Measurements from ENCODE around the gene ATP5ME.
"Not testable (repeated sequence)": the region's sequence is repeated elsewhere in the genome, so short reads cannot be mapped to it uniquely, and the experiment has no call there.

ATP5ME gene

DNA sequence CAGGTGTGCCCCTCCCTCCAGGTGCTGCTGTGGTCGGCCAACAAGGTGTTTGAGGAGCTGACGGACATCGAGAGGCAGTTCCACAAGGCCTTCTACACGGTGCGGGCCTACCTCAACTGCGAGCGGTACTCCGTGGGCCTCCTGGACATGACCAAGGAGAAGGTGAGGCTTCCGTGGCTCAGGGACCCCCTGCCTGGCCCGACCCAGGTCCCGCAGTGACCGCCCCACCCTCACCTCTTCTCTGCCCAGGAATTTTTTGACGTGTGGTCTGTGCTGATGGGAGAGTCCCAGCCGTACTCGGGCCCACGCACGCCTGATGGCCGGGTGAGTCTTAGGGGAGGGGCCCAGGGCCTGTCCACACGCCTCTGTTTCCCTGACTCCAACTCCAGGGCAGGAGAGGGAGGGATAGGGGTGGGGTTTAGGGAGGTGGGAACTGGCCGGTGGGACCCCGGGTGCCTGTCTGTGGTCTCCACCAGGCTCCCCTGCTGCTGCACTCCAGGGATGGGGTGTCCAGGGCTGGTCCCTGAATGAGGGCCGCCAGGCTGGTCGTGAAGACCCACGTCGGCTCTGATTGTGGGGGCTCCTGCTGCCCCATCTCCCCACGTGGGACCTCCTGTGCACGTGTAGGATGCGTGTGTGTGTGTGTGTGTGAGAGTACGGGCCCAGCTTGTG is 20.1 kb downstream of the ATP5ME start:
- no peak for DNase-seq

DNA sequence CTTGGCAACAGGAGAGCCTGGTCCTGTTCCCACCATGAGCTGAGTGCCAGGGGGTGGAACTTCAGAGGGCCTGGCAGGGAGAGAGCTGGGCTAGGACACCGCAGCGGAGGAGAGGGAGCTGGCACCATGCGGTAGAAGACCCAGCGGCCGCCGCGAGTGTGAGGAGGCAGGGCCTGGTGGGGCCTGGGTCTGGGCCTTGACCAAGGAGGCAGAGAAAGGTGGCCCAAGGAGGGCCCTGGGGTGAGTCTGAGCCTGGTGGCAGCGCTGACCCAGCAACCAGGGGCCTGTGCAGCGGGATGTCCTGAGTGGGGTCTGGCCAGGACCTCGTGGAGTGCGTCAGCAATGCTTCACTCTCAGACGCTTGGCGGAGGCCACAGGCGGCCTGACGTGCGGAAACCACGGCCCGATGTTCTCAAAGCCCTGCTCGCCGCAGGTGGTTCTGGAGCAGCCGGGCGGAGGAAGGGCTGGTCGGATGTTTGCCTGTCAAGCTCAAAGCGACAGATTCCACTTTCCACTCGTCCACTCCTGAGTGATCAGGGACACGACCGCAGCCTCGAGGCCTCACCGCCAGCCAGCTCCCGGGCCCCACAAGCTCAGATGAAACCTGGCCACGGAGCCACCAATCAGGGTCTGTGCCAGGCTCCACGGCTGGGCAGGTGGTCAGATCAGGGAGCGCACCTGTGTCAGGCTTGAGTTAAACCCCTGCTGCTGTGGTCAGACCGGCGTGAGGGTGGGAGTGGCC is 20.8 kb downstream of the ATP5ME start:
- no peak for DNase-seq

DNA sequence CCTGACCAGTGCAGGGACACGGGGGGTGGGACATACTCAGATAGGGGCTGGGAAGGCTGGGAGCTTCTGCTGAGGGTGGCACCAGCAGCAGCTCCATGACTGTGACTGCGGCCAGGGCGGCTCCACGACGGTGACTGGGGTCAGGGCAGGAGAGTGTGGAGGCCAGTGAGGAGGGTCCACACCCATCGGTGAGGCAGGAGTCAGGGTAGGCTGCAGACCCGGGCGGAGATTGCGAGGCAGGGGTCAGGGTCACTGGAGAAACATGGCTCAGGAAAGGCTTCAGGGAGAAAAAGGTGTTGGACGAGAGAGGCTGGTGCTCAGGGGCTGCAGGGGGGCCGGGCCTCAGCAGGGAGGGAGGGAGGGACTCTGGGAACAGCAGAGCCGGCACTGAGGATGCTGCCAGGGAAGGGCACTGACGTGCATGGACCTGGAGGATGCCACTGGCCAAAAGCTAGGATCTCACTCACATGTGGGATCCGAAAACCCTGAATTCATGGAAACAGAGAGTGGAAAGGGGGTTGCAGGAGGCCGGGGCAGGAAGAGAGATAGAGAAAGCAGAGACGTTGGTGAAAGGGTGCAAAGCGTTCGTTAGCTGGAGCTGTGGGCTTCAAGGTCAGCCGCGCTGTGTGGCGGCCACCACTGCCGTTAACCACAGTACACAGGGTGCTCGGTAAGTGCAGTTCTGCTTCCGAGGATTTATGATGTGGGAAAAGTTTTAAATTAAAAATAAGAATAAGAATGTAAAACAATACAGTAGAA is 22.0 kb downstream of the ATP5ME start:
- no peak for DNase-seq

DNA sequence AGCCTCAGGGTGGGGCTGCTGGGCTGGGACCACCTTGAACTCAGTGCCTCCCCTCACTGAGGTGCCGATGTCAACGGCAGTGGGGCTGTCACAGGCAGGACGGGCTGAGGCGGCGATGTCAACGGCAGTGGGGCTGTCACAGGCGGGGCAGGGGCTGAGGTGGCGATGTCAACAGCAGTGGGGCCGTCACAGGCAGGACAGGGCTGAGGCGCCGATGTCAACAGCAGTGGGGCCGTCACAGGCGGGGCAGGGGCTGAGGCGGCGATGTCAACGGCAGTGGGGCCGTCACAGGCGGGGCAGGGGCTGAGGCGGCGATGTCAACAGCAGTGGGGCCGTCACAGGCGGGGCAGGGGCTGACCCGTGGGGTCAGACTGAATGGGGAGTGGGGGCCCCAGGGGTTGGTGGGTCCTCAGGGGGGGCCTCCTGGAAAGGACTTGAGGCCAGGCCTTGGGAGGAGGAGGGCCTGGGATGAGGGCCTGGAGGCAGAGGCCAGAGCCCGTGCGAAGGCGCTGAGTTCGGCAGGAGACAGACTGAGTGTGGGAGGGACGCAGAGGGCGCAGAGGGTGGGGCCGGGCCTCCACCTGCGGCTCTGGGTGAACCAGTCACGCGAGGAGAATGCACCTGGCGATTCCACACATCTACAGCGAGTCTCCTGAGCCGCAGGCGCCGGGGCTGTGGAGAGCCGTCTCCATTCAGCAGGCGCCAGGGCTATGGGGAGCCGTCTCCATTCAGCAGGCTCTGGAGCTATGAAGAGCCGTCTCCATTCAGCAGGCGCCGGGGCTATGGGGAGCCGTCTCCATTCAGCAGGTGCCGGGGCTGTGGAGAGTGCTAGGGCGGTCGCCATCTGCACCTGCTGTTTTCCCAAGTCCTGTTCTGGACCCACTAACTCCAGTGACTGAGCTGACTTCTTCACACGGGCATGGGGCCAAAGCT is 22.9 kb downstream of the ATP5ME start:
- DNase-seq = peak; percentile 51

DNA sequence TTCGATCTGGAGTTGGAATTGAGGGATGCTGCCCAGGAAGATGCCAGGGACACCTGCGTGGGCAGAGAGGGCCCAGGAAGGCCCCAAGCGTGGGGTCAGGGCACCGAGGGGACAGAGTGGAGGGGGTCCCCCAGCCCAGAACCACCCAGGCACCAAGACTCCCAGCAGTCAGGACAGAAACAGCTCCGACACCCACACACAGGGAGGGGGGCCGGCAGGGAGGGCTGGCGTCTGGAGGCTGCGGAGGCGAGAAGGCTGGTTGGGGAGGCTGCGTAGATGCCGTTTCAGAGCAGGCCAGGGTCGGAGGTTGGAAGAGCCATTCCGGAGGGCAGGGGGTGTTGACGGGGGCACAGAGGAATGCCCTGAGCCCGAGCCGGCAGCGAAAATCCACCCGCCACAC is 23.6 kb downstream of the ATP5ME start:
- DNase-seq = no peak

DNA sequence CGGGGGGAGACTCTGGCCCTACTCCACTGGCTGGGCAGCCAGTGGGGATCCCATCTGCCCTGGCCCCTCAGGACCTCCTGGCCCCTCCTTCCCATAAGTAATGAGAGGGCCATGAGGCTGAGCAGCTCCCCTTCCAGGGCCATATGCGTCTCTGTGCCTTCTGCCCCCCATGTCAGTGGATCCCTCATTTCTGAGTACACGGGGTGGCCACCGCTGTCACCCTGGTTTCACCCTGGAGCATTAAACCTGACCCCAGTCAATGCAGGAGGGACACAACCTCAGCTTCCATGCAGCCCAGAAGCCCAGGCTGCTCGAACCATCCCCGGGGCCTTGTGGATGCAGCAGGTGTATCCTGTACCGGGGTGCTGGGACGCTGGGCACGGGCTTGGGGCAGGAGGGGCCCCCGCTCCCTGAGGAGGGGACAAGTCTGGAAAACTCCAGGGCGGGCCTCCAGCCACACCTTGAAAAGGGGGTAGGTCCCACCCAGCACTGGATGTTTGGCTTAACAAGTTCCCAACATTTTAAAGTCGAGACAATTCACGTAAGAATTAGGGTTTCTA is 24.2 kb downstream of the ATP5ME start:
- no peak for DNase-seq

DNA sequence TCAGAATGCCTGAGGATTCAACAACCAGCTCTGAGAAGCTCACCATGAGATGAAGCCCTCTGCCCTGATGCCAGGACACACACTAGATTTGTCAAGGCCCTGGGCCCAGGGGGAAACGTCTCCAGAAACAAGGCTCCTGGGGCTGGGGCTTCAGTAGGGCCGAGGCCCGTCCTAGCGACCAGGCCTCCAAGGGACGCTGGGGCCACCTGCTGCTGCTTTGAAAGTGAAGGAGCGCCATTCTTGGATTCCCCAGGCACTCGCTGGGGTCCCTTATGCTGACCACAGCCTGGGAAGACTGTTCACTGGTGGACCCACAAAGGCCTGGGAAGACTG is 24.8 kb downstream of the ATP5ME start:
- no peak for DNase-seq

DNA sequence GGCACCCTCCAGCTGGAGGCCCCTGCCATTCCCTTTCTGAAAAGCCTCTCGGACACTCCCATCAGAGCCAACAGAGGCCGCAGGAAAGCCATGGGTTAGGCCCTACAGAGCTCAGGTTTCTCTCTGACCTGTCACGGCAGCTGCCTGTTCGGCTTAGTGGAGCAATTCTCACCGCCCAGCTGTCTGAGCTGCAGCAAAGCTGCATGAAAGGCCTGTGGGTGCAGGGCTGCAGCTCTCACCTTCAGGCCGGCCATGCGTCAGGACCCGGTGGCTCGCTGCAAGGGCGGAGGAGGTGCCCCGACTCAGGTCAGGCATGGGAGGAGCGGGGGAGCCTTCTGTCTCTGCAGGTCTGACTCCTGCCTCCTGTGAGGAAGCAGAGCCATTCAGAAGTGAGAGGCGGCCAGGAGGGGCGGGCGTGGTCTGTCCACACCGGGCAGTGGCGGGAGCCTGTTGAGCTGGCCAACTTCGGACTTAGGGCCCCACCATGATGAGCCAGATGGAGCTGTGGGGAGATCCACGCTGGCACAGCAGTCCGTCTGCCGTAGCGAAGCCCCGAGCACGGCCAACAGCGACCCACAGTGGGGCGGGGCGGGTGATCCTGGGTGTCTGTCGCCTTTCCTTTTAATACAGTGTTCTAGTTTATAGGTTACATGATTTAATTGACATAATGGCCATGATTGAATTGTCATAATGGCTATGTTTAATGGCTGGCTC is 25.3 kb downstream of the ATP5ME start:
- DNase-seq = no peak

DNA sequence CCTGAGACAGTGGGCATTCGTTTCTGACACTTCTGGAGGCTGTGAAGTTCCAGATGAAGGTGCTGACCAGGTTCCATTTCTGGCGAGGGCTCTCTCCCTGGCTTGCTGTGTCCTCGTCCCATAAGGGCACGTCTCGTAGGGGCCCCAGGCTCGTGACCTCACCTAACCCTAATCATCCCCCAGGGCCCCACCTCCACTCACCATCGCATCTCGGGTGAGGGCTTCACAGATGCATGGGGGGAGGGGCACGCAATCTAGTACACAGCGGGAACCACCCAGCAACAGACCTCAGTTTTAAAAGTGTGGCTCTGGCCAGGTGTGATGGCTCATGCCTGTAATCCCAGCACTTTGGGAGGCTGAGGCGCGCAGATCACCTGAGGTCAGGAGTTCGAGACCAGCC is 26.6 kb downstream of the ATP5ME start:
- no peak for DNase-seq

DNA sequence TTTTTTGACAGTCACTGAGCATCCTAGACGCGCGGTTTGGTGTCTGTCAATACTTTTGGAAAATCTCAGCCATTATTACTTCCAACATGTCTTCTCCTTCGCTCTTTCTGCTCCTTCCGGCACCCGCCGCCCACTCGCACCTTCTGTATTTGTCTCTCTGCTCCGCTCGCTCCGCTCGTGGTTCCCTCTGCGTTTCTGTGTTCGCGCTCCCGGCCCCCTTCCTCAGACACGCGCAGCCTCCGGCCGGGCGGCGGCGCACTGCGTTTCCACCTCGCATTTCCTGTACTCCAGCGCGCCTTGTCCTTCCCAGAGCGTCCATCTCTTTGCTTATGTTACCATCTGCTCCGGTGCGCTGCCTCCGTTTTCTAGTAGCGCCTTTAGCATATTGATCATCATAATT is 27.6 kb downstream of the ATP5ME start:
- DNase-seq = no peak

DNA sequence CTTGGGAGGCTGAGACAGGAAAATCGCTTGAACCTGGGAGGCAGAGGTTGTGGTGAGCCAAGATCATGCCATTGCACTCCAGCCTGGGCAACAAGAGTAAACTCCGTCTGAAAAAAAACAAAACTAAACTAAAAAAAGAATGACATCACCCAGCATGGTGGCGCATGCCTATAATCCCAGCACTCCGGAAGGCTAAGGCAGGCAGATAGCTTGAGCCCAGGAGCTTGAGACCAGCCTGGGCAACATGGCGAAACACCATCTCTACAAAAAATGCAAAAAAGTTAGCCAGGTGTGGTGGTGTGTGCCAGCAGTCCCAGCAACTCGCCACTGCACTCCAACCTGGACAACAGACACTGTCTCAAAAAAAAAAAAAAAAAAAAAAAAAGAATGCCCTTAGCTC is 31.7 kb downstream of the ATP5ME start:
- DNase-seq = not testable (repeated sequence)

DNA sequence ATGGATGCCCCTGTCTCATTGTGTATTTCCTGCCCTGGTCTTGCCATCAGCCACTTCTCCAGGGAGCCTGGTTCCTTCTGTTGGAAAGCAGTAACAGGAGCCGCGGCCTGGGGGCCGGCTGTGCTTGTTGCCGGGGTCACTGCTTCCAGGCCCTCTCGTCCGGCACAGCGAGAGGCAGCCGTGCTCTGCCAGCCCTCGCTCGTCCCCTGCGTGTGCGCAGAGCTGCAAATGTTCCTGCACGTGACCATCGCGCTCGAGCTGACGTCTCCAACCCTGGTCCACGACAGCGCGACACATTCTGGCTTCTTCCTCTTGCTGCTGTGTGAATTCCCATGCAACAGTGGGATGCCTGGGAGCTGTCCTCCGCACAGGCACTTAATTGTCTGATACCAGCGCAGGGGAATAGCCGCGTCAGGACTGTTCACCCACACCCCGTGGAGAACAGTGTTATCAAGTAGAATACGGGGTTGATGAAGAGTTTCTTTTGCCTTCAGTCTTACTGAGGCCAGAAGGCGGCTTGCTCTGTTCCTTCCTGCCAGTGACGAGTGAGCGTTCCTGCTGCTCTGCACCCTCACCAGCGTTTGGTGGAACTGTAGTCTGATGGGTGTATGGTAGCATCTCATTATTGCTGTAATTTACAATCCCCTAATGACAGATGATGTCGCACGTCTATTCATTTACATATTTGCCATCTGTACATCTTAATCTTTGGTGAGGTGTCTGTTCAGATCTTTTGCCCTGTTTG is 36.4 kb downstream of the ATP5ME start:
- peak; percentile 72 for DNase-seq

DNA sequence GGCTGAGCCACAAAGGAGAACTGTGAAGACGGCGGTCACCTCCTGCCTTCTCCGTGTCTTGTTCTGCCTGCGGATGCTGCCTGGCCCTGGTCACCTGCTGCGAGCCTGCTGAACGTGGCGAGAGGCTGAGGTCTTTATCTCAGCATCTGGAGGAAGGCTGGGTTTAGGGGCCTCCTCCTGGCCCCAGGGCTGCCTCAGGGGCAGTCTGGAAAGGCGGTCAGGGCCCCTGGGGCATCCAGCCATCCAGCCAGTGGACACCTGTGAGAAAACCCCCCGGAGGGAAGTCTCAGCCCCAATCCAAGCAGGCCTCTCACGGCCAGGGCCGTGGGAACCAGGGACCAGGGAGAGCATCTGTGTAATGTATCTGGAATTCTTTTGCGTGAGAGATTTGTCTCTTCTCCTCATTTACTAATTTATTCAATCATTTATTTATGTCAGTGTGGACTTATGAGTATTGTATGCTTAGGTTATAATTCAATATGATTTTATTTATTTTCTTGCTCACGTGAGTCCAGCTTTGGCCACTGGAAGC is 37.4 kb downstream of the ATP5ME start:
- peak; percentile 37 for DNase-seq

DNA sequence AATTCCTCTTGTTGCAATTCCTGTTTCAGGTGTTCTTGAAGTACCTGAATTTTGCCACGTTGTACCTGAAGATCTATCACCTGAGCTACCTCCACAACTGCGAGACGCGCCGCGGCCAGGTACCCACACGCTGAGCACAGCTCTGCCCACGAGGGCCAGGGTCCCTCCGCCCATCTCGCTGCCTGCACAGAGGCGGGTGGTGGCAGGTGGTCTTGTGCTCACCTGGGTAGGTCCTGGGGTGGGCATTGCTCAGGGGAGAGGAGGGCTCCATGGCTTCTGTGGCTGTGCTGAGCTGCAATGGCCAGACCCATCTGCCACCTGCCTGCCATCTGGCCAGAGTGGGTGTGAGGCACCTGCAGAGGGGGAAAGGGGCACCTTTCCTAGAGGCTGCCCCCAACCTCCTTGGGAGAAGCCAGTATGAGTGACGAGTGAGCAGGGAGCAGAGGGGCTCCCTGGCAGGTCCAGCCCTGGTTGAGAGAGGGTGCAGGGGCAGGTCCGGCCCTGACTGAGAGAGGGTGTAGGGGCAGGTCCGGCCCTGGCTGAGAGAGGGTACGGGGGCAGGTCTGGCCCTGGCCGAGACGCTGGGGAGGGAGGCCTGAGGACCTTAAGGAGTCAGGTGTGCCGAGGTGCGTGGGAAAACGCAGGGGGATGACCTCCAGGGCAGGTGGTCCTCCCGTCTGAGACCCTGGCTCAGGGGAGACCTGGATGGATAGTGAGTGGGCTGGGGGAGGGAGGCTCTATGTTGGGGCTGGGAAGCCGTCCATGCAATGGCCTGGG is 38.0 kb downstream of the ATP5ME start:
- DNase-seq = no peak

DNA sequence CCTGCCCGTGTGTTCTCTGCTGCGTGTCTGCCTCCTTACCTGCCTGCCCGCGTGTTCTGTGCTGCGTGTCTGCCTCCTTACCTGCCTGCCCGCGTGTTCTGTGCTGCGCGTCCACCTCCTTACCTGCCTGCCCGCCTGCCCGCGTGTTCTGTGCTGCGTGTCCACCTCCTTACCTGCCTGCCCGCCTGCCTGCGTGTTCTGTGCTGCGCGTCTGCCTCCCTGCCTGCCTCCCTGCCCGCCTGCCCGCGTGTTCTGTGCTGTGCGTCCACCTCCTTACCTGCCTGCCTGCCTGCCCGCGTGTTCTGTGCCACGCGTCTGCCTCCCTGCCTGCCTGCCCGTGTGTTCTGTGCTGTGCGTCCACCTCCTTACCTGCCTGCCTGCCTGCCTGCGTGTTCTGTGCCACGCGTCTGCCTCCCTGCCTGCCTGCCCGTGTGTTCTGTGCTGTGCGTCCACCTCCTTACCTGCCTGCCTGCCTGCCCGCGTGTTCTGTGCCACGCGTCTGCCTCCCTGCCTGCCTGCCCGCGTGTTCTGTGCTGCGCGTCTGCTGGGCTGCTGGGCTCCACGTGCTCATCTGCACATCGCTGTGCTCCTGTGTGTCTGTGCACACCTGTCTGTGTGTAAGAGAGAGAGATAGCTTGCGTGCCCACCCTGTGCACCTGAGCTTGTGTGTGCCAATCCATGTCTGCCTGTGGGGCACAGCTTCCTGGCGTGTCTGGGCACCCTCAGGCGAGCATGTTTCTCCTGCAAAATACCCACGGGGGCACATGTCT is 38.8 kb downstream of the ATP5ME start:
- DNase-seq = not testable (repeated sequence)

DNA sequence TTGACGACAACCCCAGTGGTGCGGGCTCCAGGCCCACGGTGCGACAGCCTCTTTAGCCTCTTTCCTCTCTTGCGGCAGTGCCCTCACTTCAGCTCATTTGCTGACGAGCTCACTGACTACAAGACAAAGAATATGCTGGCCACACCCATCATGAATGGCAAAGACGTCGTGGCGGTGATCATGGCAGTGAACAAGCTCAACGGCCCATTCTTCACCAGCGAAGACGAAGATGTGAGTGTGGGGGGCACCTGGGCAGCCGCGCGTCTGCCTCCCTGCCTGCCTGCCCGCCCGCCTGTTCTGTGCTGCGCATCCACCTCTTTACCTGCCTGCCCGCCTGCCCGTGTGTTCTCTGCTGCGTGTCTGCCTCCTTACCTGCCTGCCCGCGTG is 39.5 kb downstream of the ATP5ME start:
- no peak for DNase-seq

DNA sequence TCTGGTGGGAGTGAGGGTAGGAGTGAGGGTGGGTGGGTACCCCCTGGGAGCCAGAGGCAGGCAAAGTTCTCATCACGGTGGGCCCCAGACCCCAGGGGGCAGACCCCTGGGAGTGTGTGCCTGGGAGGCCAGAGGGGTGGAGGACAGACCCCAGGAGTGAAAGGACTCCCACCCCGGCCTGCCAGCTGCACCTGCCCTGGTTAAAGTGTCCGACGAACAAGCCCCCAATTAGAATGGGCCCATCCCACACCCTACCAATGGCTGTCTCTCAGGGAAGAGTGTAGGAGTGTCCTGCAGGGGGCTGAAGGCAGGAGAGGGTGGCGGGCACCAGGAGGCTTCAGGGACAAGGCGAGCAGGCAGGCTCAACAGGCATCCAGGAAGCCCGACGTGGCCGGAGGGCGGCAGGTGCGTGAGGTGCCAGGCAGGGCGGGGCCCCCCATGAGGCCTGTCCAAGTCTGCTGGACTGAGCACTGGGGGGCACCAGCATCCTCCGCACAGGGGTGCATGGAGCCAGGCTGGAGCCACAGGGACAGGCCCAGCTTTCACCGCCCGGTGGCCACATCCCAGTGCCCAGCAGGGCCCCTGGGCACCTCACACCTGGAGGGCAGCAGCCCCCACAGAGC is 40.0 kb downstream of the ATP5ME start:
- no peak for DNase-seq

DNA sequence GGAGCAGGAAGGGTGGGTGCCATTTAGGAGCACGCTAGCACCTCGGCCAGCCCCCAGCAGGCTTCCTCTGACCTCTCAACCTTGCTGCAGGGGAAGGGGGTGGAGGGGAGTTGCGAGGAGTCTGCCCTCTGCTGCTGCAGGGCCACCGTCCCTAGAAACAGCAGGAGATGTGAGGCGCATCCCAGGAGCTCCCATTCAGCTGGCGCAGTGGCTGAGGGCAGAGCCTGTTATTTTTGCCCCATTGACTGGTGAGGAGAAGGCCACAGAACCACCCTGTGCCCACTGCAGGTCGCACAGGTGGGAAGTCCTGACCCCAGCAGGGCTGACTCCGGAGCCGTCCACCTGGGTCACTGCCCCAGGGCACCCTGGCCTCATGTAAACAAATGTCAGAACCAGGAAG is 40.7 kb downstream of the ATP5ME start:
- DNase-seq = no peak

DNA sequence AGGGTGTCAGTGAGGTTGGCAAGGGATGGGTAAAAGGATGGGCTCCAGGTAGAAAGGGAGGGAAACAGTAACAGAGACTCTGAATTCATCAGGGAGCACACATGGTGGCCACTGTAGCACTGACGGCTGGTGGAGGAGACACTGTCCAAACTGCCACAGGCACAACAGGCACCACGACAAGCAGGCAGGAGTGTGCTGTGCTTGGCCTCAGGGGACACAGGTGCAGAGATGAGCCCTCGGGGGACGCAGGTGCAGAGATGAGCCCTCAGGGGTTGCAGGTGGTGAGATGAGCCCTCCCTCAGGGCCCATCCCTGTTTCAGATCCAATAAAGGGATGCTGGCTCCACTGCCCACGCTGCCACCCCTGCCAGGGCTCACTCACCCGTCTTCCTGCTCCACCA is 41.1 kb downstream of the ATP5ME start:
- DNase-seq = no peak

Data from eye (tissue), 1 donor.